ENCODE results near the gene C10orf67. TPM values are rescaled to one million over a fixed set of nuclear protein-coding genes. Genes with fewer than 3 reads are reported as not detected.

Gene C10orf67
- total RNA-seq, 2 experiments from 2014 or later: not detected

DNA sequence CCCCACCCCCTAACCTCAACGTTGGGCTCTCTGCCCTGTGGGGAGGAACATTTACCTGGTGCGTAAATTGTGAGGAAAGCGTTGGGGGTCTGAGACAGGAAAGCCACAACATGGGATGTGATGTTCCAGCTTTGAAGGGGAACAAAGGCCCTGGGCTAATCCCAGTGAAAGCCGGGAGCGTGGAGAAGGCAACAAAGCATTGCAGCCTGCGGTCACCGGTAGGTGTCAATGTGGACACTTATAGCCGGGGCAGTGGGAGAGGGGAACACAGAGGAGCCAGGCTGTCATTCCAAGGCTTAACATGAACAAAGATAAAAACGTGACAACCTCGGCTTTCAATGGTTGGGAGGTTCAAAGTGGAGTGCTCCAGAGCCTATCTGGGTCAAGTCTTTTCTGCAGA lies 139.8 kb downstream of the C10orf67 start:
- no TSS peak for BruUV-seq (replicated peaks)
- no peaks in the 10 kb centered on the region for H3K36me3 ChIP-seq (ENCODE audit: insufficient read depth, low read length)
- H3K4me3 ChIP-seq (ENCODE audit: low read depth, low read length, poor library complexity, severe bottlenecking): no peak overlapping the region
- H3K9me3 ChIP-seq (ENCODE audit: low read length): no peaks in the 10 kb centered on the region
- H3K27ac ChIP-seq (ENCODE audit: low read depth, low read length, poor library complexity, severe bottlenecking): no peak overlapping the region
- H3K79me2 ChIP-seq (ENCODE audit: insufficient read depth, low read depth, low read length): no peaks in the 10 kb centered on the region
- no peaks in the 10 kb centered on the region for H3K9me2 ChIP-seq (ENCODE audit: insufficient read depth, low read length)
- ChIA-PET POLR2A (no interaction called here), CTCF (ENCODE audit: unreplicated experiment) (no interaction called here)
- no peaks in the 10 kb centered on the region for H4K20me1 ChIP-seq (ENCODE audit: insufficient read depth, low read length)
- TF ChIP-seq, protein P1, sequence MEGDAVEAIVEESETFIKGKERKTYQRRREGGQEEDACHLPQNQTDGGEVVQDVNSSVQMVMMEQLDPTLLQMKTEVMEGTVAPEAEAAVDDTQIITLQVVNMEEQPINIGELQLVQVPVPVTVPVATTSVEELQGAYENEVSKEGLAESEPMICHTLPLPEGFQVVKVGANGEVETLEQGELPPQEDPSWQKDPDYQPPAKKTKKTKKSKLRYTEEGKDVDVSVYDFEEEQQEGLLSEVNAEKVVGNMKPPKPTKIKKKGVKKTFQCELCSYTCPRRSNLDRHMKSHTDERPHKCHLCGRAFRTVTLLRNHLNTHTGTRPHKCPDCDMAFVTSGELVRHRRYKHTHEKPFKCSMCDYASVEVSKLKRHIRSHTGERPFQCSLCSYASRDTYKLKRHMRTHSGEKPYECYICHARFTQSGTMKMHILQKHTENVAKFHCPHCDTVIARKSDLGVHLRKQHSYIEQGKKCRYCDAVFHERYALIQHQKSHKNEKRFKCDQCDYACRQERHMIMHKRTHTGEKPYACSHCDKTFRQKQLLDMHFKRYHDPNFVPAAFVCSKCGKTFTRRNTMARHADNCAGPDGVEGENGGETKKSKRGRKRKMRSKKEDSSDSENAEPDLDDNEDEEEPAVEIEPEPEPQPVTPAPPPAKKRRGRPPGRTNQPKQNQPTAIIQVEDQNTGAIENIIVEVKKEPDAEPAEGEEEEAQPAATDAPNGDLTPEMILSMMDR (conservative IDR thresholded peaks at IDR 0.05; ENCODE audit: low read length): no peak
- no peak for TF ChIP-seq EZH2phosphoT487 (IDR thresholded peaks at IDR 0.05; ENCODE audit: borderline replicate concordance, low read depth, low read length)
- H3K4me2 ChIP-seq (ENCODE audit: low read length): no peak overlapping the region
- H3K4me1 ChIP-seq (ENCODE audit: insufficient read depth, low read length, poor library complexity, severe bottlenecking): no peaks in the 10 kb centered on the region
- intact Hi-C loops (cut with micrococcal nuclease; ENCODE audit: unreplicated experiment): no loop called here
- no peak for DNase-seq (ENCODE audit: low spot score)
- H2AFZ ChIP-seq (ENCODE audit: low read length): no peak overlapping the region

DNA sequence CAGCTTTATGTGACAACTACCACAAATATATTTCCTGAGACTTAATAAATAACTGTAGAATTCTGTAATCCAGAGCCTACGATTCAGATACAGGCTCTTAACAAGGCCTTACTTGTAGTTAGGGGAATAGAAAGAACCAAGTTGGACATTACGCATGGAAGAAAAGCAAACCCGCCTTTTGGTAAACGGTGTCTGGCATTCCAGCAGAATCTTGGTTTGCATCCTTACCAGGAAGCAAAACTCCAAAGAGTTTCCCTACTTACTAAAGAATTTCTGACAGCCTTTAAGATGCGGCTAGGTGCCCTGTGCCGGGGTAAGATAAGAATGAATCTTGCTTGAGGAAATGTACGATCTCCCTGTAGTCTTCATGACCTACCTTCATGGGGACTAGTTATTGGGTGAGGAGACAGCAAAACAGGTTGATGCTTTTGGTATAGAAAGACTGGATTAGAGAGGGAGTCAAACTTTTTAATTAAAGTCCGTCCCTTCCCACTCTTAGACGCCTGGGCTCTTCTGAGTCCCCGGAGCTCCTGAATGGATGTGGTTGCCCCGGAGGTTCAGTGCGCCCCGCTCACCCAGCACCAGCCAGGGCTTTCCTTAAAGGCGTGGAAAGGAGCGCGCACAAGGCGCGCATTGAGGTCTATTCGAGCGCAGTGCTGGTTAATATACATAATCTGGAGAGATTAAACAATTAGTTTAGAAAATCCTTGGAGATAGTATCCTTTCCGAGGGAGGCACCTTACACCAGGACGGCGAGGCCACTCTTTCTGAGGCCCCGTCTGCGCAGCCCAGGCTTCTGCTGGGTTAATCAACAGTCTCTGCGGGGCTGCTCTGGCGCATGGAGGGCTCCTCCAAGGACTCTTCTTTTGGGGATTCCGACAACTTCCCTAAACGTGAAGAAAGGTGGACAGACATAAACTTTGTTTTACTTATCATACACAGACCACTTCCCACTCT lies 140.9 kb downstream of the C10orf67 start:
- TF ChIP-seq EZH2phosphoT487 (IDR thresholded peaks at IDR 0.05; ENCODE audit: borderline replicate concordance, low read depth, low read length): no peak
- TF ChIP-seq, protein P1 (conservative IDR thresholded peaks at IDR 0.05; ENCODE audit: low read length): no peak
- H3K4me1 ChIP-seq (ENCODE audit: insufficient read depth, low read length, poor library complexity, severe bottlenecking): no peaks in the 10 kb centered on the region
- H3K4me3 ChIP-seq (ENCODE audit: low read depth, low read length, poor library complexity, severe bottlenecking): no peak overlapping the region
- no peak overlapping the region for H3K4me2 ChIP-seq (ENCODE audit: low read length)
- no peaks in the 10 kb centered on the region for H3K36me3 ChIP-seq (ENCODE audit: insufficient read depth, low read length)
- ChIA-PET CTCF (ENCODE audit: unreplicated experiment) (no interaction called here), POLR2A (no interaction called here)
- BruUV-seq (replicated peaks): no TSS peak
- H3K9me3 ChIP-seq (ENCODE audit: low read length): no peaks in the 10 kb centered on the region
- H4K20me1 ChIP-seq (ENCODE audit: insufficient read depth, low read length): no peaks in the 10 kb centered on the region
- H3K79me2 ChIP-seq (ENCODE audit: insufficient read depth, low read depth, low read length): no peaks in the 10 kb centered on the region
- no peak overlapping the region for H3K27ac ChIP-seq (ENCODE audit: low read depth, low read length, poor library complexity, severe bottlenecking)
- no peak overlapping the region for H2AFZ ChIP-seq (ENCODE audit: low read length)
- H3K9me2 ChIP-seq (ENCODE audit: insufficient read depth, low read length): no peaks in the 10 kb centered on the region
- no peak for DNase-seq (ENCODE audit: low spot score)
- intact Hi-C loops (cut with micrococcal nuclease; ENCODE audit: unreplicated experiment): no loop called here

DNA sequence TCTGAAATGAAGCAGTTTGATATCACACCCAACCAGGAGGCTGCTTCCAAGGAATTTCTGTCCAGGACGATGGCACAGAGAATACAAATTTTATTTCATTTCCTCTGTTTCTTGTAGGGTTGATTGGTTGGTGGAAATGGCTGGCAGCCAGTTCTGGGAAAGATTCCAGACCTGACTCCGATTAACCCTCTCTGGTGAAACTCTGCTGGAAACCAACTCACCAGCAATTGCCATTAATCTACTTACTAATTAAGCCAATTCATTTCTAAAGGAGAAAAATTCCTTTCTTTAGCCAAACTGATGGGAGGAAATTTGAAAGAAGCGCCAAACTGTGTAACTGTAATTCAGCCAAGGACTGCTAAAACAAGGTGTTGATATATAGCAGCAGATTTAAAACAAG lies 141.8 kb downstream of the C10orf67 start:
- H2AFZ ChIP-seq (ENCODE audit: low read length): no peak overlapping the region
- H3K9me2 ChIP-seq (ENCODE audit: insufficient read depth, low read length): no peaks in the 10 kb centered on the region
- H3K79me2 ChIP-seq (ENCODE audit: insufficient read depth, low read depth, low read length): no peaks in the 10 kb centered on the region
- TF ChIP-seq, protein P1 (conservative IDR thresholded peaks at IDR 0.05; ENCODE audit: low read length): no peak
- TF ChIP-seq EZH2phosphoT487 (IDR thresholded peaks at IDR 0.05; ENCODE audit: borderline replicate concordance, low read depth, low read length): no peak
- no peak overlapping the region for H3K27ac ChIP-seq (ENCODE audit: low read depth, low read length, poor library complexity, severe bottlenecking)
- no peaks in the 10 kb centered on the region for H4K20me1 ChIP-seq (ENCODE audit: insufficient read depth, low read length)
- CTCF ChIA-PET (ENCODE audit: unreplicated experiment): no interaction called here
- H3K4me2 ChIP-seq (ENCODE audit: low read length): no peak overlapping the region
- H3K4me1 ChIP-seq (ENCODE audit: insufficient read depth, low read length, poor library complexity, severe bottlenecking): no peaks in the 10 kb centered on the region
- intact Hi-C loops (cut with micrococcal nuclease; ENCODE audit: unreplicated experiment): no loop called here
- H3K4me3 ChIP-seq (ENCODE audit: low read depth, low read length, poor library complexity, severe bottlenecking): no peak overlapping the region
- no peaks in the 10 kb centered on the region for H3K9me3 ChIP-seq (ENCODE audit: low read length)
- BruUV-seq (replicated peaks): no TSS peak
- POLR2A ChIA-PET: no interaction called here
- no peak for DNase-seq (ENCODE audit: low spot score)
- H3K36me3 ChIP-seq (ENCODE audit: insufficient read depth, low read length): no peaks in the 10 kb centered on the region

Data from OCI-LY7 (cell line).